Measurements from ENCODE around the gene ARL8B. TPM values are rescaled to one million over a fixed set of nuclear protein-coding genes. Genes with fewer than 3 reads are reported as not detected.
"Not testable (repeated sequence)": the region's sequence is repeated elsewhere in the genome, so short reads cannot be mapped to it uniquely, and the experiment has no call there.

The ARL8B gene
- total RNA-seq, 1 experiment from 2014 or later: 121 TPM

GRCh38 chr3:5106371-5106770 lies 15.7 kb upstream of the ARL8B start:
- DNase-seq (ENCODE audit: low spot score); in situ Hi-C loops (cut with HindIII; ENCODE audit: low sequenced_read_pairs): not testable (repeated sequence)

DNA sequence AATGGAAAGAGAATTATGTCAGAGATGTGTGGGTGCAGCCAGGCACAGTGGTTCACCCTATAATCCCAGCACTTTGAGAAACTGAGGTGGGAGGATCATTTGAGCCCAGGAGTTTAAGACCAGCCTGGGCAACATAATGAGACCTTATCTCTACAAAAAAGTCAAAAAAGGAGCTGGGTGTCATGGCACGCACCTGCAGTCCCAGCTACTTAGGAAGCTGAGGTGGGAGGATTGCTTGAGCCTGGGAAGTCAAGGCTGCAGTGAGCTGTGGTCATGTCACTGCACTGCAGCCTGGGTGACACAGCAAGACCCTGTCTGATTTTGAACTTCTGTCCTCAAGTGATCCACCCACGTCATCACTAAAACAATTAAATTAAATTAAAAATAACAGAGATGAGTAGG lies 15.2 kb upstream of the ARL8B start:
- in situ Hi-C loops (cut with HindIII; ENCODE audit: low sequenced_read_pairs); DNase-seq (ENCODE audit: low spot score): not testable (repeated sequence)

DNA sequence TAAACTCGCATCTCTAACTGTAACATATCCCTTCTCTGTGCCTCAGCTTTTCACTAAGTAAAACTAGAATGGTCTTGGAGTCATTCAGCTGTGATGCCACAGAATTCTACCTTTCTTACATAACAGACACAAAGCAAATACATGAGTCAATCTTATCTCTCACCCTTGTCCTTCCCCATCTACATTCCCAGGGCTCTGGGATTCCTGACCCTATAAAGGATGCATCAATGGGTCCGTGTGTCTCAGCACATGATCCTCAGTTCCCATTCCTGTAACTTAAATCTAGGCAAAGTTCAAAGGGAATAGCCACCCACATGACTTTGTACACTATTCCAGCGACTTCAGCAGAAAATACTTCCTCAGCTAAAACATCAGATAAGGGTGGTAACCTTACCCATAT lies 11.8 kb upstream of the ARL8B start:
- no peak for DNase-seq (ENCODE audit: low spot score)

DNA sequence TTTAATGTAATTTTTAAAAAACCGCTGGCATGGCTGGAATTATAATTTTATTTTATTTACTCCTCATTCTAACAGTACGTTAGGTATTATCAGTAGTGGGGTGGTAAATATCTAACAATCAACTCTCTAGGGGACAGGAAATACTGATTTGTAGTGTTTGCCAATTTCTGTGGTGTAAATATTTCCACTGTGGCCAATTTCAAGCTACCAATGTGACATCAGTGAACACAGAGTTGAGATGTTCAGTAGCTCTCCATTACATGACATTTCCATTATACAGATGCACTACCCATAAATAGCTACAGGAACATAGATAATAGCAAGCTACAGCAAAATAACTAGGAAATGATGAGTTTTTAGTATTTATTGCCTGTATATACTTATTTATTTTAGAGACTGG lies 10.0 kb upstream of the ARL8B start:
- in situ Hi-C loops (cut with HindIII; ENCODE audit: low sequenced_read_pairs): no loop called here
- DNase-seq (ENCODE audit: low spot score): no peak

More for the DNA sequence above, 11.8 kb upstream of the ARL8B start:
- in situ Hi-C loops (cut with HindIII; ENCODE audit: low sequenced_read_pairs): no loop called here

DNA sequence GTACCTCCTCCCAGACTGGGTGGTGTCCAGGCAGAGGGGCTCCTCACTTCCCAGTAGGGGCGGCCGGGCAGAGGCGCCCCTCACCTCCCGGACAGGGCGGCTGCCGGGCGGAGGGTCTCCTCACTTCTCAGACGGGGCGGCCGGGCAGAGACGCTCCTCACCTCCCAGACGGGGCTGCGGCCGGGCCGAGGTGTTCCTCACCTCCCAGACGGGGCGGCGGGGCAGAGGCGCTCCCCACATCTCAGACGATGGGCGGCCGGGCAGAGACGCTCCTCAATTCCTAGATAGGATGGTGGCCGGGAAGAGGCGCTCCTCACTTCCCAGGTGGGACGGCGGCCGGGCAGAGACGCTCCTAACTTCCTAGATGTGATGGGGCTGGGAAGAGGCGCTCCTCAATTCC lies 8.4 kb upstream of the ARL8B start:
- in situ Hi-C loops (cut with HindIII; ENCODE audit: low sequenced_read_pairs); DNase-seq (ENCODE audit: low spot score): not testable (repeated sequence)

DNA sequence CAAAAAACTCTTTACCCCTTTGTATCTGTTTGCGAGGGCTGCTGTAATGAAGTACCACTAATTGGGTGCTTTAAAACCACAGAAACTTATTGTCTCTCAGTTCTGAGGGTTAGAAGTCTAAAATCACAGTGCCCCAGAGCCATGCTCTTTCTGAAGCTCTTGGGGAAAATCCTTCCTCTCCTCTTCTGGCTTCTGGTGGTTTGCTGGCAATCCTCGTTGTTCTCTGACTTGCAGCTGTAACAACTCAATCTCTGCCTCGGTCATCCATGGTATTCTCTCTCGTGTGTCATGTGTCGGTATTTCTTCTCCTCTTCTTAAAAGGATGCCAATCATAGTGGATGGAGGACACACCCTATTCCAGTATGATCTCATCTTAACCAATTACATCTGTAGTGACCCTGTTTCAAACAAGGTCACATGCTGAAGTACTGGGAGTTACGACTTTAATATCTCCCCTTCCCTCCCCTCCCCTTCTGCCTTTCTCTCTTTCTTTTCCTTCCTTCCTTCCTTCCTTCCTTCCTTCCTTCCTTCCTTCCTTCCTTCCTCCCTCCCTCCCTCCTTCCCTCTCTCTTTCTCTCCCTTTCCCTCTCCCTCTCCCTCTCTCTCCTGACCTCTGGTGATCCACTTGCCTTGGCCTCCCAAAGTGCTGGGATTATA lies 6.5 kb upstream of the ARL8B start:
- no peak for DNase-seq (ENCODE audit: low spot score)
- in situ Hi-C loops (cut with HindIII; ENCODE audit: low sequenced_read_pairs): no loop called here

- in situ Hi-C loops (cut with HindIII; ENCODE audit: low sequenced_read_pairs): no loop called here
- DNase-seq (ENCODE audit: low spot score): no peak
Observed at GRCh38 chr3:5116538-5116937, 5.6 kb upstream of the ARL8B start.

DNA sequence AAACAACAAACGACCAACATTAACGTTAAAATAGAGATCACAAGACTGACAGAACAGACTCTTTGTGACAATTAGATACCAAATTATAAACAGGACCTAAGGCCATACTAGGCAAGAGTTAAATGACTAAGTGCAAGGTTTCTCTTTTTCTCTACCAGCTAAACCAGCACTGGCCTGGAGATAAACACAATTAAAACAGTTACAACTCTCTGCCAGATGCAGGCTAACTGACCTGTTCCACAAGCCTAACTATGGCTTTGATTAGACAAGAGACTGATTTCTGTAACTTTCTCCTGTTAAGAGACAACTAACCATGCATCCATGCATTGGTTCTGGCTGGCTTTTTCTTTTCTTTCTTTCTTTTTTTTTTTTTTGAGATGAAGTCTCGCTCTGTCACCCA lies 1.6 kb upstream of the ARL8B start:
- in situ Hi-C loops (cut with HindIII; ENCODE audit: low sequenced_read_pairs): no loop called here
- no peak for DNase-seq (ENCODE audit: low spot score)

DNA sequence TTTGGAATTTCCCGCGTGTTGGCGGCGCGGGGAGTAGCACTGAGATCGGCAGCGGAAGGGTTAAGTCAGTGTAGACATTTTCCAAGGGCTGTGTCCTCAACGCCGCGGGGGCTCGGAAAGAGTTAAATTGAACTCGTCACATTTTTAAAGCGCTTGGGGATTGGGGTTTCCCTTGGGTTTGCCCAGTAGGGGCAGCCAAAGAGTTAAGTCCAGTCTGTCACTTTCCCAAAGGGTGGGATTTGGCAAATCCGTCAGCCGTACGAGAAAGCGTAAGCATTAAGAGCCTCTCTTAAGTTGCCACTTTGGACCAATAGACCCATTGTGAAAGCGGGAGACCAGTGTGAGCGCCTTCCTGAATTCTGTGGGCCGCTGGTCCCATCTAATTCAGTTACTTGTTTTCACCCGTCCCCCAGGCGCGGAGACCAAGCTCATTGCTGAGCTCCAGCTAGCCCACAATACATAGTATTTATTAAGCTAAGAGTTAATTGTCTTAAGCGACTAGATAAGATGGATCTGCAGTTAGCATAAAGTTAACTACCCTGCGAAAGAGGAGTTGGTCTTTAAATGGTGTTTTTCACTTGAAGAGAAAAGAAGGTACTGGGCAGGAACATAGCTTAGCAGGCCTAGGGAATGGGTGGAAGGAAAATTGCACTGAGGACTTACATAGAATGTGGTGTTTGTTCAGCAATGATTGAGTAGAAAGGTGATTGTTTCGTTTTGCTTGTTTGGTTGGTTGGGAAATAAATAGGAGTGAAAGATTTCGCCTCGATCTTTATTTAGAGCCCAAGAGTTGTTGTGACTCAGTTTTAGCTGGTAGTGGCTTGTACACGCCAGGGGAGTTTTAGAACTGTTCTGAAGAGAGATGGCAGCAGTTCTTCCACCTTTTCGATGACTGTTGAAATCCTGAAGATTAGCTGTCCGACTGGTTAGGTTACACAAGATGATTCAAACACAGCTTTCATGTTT lies 932 bp downstream of the ARL8B start:
- in situ Hi-C loops (cut with HindIII; ENCODE audit: low sequenced_read_pairs): no loop called here
- DNase-seq (ENCODE audit: low spot score): peak; percentile 49

GRCh38 chr3:5123937-5124336 lies 1.8 kb downstream of the ARL8B start:
- in situ Hi-C loops (cut with HindIII; ENCODE audit: low sequenced_read_pairs): no loop called here
- DNase-seq (ENCODE audit: low spot score): no peak

- in situ Hi-C loops (cut with HindIII; ENCODE audit: low sequenced_read_pairs): no loop called here
- DNase-seq (ENCODE audit: low spot score): no peak
Observed at GRCh38 chr3:5126586-5126985, 4.5 kb downstream of the ARL8B start.

- peak; percentile 9 for DNase-seq (ENCODE audit: low spot score)
- in situ Hi-C loops (cut with HindIII; ENCODE audit: low sequenced_read_pairs): no loop called here
Observed at GRCh38 chr3:5128849-5129248, 6.8 kb downstream of the ARL8B start.

- DNase-seq (ENCODE audit: low spot score): no peak
- in situ Hi-C loops (cut with HindIII; ENCODE audit: low sequenced_read_pairs): no loop called here
Observed at GRCh38 chr3:5133239-5134018, 11.3 kb downstream of the ARL8B start.

- no peak for DNase-seq (ENCODE audit: low spot score)
- in situ Hi-C loops (cut with HindIII; ENCODE audit: low sequenced_read_pairs): no loop called here
Observed at GRCh38 chr3:5134019-5134391, 11.9 kb downstream of the ARL8B start.

- in situ Hi-C loops (cut with HindIII; ENCODE audit: low sequenced_read_pairs): no loop called here
- no peak for DNase-seq (ENCODE audit: low spot score)
Observed at GRCh38 chr3:5134499-5134898, 12.4 kb downstream of the ARL8B start.

DNA sequence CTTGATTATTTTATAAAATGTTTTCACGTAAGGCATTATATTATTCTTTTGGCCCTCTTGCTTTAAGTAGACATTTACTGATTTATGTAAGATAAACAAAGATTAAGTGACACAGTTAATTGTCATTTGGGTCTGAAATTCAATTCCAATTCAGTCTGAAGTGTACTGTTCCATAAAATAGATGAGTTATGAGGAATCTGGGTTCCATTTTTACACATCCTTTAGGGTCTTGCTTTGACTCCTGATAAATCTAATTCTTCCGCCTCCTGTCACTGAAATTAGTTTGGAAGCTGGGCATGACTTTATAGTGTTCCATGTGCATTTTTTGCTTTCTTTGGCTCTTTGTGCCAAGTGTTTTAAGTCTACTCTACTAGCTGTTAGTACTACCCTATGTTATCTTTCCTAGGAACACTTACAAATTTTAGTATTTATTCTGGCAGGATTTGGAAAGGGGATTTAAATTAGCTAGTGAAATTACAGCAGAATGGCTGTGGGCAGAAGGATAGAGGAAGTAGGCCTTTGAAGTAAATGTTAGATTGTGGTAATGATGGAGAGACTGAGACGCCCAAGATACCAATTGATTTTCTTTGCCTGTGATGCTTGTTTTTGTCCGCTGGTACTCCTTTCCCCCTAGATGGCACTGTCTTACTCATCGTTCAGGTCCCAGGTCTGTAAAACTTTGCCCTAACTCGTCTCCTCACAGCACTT lies 14.3 kb downstream of the ARL8B start:
- no peak for DNase-seq (ENCODE audit: low spot score)
- in situ Hi-C loops (cut with HindIII; ENCODE audit: low sequenced_read_pairs): no loop called here

GRCh38 chr3:5136919-5137429 lies 14.9 kb downstream of the ARL8B start:
- in situ Hi-C loops (cut with HindIII; ENCODE audit: low sequenced_read_pairs): no loop called here

DNA sequence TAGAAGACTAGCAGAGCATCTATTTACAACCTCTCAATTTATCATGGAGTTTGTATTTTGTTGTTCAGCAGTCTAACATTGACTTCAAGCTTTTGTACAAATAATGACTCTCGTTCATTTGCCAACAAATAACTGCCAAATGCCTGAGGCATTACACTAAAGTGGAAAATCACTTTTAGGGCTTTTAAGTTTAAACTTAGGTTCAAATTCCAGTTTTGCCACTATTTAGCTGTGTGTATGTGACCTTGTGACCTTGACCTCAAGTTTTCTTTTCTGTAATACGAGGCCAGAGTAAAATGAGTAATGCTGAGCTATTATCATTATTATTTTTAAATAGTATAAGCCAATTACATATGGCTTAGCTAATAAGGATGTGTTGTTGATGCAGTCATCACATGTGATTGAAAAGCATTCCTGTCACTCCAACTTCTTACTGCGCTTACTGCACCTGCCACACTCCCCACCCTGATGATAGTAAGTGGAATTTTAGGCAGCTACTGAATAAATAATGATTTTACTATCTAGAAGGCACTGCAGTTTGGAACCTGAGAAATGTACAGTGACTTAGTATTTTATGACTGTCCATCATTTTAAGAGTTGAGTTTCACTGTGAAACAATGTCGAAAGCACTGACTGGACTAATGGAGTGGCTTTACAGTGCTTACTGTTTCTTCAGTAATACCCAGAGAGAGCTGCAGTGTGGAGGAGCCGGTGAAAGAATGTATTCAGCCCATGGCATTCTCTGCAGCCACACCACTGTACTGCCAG lies 16.3 kb downstream of the ARL8B start:
- no peak for DNase-seq (ENCODE audit: low spot score)
- in situ Hi-C loops (cut with HindIII; ENCODE audit: low sequenced_read_pairs): no loop called here

More at GRCh38 chr3:5136919-5137429, 14.9 kb downstream of the ARL8B start:
- no peak for DNase-seq (ENCODE audit: low spot score)

Measured in G401 (cell line).